ENCODE data around the gene ERAL1. TPM values are rescaled to one million over a fixed set of nuclear protein-coding genes. Genes with fewer than 3 reads are reported as not detected.
"Not testable (repeated sequence)": the region's sequence is repeated elsewhere in the genome, so short reads cannot be mapped to it uniquely, and the experiment has no call there.

The ERAL1 gene
- polyA plus RNA-seq, 4 donors: 50.1 to 71.3 (median 69.9) TPM

DNA sequence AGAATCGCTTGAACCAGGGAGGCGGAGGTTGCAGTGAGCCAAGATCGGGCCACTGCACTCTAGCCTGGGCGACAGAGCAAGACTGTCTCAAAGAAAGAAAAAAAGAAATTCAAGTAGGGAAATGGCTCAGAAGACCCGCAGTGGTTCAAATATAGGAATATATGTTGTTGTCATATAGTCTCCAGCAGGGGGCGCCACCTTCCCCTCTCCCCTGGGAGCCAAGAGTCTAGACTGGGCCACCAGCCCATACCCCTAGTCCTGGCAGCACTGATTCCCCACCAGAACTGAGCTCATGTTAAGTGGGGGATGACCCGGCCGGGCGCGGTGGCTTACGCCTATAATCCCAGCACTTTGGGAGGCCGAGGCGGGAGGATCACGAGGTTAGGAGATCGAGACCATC, 6.1 kb upstream of the ERAL1 start:
- not testable (repeated sequence) for DNase-seq (ENCODE audit: low read depth in 4 of 4, low spot score in 3 of 4)

DNA sequence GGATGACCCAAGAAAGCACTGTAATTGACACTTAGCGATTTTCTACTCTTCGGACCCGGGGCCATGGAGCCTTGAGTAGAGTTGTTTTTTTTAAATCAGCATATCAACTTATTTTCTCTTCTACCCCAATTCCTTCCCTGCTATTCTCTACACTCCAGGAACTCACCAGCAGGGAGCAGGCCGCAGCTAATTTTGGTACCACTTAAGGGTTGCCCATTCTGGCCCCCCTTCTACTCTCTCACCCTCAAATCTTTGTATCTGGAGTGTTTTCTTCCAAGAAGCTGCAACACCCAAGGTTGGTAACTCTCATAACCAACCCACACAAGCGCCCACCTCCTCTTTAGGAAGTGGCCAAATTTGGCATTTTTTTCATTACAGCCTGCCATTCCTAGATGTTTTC, 5.5 kb upstream of the ERAL1 start:
- no peak for DNase-seq (ENCODE audit: low read depth in 4 of 4, low spot score in 3 of 4)

DNA sequence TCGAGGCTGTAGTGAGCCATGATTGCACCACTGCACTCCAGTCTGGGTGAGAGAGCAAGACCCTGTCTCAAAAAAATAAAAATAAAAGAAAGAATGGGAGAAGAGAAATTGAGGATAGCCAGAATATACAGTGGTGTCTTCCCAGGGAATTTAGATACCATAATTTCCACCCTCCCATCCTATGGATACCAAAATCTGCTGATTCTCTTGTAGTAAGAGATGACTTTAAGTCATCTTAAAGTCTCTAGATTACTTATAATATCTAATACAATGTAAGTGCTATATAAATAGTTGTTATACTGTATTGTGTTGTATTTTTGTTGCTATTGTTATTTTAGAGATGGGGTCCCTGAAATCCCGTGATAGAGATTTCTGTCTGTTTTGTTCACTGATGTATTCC, 1.5 kb upstream of the ERAL1 start:
- DNase-seq (ENCODE audit: low read depth in 4 of 4, low spot score in 3 of 4): no peak

DNA sequence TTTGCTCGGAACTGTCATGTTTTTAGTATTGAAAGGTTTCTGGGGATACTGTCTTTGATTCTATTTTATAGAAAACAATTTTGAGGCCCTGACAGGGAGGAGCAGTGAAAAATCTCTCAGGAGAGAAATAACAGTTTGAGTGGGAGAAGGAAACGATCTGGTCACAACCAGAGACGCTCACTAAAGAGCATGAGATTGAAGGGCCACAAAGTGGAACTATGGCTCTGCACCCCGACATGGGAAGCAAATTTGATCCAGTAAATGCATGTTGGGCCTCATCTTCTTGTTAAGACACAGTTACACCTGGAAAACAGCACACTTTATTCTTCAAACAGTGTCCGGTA, 492 bp downstream of the ERAL1 start:
- DNase-seq (ENCODE audit: low read depth in 4 of 4, low spot score in 3 of 4): no peak

DNA sequence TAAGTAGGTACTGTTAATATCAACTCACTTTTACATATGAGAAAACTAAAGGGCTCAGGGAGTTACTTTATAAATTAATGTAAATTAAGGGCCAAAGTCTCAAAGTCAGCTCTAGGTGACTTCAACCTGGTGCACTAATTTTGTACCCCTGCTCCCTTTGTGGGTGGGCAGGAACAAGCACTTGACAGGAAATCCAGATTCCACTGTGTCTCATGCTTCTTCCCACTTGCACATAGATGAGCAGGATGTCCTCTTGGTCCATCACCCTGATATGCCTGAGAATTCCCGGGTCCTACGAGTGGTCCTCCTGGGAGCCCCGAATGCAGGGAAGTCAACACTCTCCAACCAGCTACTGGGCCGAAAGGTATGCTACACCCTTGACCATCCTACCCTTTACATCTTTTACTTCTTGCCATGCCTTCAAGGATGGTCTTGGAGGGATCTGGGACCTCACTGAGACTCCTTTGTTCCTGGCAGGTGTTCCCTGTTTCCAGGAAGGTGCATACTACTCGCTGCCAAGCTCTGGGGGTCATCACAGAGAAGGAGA, 1.3 kb downstream of the ERAL1 start:
- DNase-seq (ENCODE audit: low read depth in 4 of 4, low spot score in 3 of 4): no peak

DNA sequence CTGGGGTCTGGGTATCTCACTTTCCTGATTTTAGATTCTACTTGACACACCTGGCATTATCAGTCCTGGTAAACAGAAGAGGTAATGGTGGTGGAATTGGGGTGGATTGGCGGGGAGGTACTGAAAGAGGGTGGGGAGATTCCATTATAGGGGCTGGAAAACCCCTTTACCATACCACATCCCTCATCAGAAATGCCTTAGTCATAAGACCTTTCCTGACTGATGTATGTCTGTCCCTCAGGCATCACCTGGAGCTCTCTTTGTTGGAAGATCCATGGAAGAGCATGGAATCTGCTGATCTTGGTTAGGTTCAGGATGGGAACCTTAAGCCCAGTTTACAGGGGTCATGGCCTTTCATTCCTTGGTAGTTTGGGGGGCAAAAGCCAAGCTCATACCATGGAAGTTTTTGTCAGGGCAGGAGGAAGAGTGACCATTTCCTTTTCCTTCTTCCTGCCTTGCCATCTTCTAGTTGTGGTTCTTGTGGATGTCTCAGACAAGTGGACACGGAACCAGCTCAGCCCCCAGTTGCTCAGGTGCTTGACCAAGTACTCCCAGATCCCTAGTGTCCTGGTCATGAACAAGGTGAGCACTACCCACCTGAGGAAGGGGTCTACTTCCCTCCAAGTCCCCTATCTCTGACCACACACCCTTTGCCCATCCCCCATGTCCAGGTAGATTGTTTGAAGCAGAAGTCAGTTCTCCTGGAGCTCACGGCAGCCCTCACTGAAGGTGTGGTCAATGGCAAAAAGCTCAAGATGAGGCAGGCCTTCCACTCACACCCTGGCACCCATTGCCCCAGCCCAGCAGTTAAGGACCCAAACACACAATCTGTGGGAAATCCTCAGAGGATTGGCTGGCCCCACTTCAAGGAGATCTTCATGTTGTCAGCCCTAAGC, 3.3 kb downstream of the ERAL1 start:
- DNase-seq (ENCODE audit: low read depth in 4 of 4, low spot score in 3 of 4): no peak

DNA sequence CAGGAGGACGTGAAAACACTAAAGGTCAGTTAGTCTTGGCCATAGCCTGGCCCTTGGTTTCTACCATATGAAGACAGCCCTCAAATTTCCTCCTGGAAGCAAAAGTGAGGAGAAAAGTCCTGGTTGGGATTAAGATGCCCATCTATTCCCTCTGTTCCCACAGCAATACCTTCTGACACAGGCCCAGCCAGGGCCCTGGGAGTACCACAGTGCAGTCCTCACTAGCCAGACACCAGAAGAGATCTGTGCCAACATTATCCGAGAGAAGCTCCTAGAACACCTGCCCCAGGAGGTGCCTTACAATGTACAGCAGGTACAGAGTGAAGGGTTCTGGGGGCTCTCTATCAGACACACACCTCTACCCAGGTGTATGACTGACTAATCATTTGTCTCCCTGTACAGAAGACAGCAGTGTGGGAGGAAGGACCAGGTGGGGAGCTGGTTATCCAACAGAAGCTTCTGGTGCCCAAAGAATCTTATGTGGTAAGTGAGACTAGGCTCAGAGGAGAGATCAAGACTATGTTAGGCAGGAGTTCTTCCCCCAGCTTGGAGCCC, 4.1 kb downstream of the ERAL1 start:
- DNase-seq (ENCODE audit: low read depth in 4 of 4, low spot score in 3 of 4): no peak

DNA sequence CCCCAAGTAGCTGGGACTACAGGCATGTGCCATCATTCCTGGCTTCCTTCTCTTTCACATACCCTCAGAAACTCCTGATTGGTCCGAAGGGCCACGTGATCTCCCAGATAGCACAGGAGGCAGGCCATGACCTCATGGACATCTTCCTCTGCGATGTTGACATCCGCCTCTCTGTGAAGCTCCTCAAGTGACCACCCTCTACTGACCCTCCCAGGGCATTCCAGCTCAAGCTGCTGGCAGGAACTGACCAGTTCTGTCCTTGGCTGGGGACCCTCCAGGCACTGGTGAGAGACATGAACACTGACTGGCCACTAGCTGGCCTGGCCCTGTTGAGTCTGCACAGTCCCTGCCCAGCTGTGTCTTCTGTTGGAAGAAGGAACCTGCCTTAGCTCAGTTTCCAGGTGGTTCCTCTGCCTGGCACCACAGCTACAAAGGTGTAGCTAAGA, 5.6 kb downstream of the ERAL1 start:
- DNase-seq (ENCODE audit: low read depth in 4 of 4, low spot score in 3 of 4): no peak

DNA sequence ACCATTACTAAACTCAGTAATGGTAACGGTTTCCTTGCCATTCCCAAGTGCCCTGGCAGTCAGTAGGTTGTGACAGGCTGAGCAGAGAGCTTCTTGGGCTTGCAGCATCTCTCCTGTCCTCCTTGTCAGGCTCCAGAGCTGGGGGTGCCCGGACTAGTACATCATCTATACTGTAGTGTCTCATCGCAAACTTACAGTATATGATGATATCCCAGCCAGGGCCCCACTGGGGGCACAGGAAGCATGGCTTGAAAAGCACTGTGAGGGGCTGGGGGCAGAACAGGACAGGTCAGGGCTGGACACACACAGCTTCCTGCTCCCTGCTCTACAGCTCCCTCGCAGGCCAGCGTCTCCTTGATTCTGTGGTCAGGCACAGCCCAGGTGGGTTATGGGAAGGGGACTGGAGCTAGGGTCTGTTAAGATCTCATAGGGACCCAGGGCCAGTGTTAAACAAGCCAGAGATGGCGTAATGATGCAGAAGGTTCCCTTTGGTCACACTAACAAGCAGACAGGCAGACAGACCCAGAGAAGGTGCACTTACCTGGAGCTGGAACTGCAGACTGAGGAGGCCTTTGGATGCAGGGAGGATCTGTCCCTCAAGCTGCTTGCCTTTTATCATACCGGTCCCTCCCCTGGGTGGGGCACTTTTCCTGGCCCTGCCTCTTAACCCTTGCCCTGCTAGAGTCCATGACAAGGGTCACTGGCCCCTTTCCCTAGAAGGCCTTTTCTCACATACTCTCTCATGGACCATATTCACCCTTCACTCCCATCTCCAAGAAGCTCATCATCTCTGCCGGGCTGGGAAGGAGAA, 6.8 kb downstream of the ERAL1 start:
- DNase-seq (ENCODE audit: low read depth in 4 of 4, low spot score in 3 of 4): no peak

DNA sequence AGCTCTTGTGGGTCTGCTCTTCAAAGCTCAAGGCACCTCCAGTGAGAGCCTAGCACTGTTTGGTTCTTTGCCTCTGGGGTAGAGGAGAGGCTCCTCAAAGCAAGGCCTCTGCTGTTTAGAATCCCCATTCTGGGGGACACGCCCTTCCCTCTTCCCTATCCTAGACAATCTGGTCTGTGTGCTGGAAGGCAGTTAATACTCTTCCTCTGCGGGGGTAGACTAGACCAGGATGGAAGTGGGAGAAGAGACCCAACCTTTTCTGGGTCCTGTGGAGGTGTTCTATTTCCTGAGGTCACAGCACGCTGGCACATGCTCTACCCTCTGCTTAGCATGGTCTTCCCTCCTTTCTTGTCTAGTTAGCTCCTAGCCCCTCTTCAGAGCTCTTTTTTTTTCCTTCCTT, 7.7 kb downstream of the ERAL1 start:
- DNase-seq (ENCODE audit: low read depth in 4 of 4, low spot score in 3 of 4): no peak

DNA sequence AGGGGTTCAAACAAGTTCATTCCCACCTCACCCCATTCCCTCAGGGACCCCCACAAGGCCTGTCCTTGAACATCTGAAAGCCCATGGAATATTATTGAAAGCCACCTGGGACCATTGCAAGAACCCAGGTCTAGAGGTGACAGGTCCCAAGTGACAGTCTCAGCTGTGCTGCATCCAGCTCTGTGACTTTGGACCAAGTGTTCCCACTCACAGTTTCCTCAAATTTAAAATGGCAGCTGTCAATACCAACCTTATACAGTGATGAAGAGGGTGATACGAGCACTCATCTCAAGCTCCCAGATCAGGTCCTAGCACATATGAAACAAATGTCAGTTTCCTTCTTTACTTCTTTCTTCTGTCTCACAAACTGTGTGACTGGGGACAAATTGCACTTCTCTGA, 9.1 kb downstream of the ERAL1 start:
- DNase-seq (ENCODE audit: low read depth in 4 of 4, low spot score in 3 of 4): no peak

DNA sequence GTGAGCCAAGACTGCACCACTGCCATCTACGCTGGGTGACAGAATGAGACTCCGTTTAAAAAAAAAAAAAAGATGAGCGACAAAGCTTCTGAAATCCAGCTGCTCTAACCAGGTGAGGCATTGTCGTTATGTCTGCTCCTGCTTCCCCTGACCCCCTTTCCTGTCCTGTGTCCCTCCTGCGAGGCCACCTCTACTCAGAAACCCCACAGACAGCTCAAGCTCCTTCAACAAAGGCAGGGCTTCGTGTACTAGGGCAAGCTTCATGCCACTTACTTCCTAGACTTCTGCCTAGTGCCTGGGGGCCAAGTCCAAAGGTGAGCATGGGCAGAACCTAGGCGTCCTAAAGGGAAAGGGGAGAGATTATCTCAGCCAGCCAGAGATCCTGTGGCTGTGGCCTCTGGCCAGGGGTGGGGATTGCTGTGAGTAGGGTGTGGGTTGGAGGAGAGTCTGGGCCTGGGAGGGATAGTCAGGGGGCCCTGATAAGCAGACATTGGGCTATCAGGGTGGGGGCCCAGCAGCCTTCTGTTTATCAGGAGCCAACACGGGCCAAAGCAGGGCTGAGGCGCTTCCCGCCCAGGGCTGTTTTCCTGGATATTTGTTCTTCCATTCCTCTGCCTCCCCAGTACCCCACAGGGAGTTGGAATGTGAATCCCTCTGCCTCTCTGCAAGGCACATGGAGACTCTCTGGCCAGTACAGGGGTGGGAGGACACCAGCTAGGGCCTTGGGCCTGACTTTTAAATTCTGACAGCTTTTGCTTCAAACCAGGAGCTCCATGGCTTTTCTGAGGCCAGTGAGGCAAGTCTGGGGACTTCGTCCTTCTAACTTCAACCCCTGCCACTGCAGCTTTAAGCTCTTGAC, 10.4 kb downstream of the ERAL1 start:
- no peak for DNase-seq (ENCODE audit: low read depth in 4 of 4, low spot score in 3 of 4)

DNA sequence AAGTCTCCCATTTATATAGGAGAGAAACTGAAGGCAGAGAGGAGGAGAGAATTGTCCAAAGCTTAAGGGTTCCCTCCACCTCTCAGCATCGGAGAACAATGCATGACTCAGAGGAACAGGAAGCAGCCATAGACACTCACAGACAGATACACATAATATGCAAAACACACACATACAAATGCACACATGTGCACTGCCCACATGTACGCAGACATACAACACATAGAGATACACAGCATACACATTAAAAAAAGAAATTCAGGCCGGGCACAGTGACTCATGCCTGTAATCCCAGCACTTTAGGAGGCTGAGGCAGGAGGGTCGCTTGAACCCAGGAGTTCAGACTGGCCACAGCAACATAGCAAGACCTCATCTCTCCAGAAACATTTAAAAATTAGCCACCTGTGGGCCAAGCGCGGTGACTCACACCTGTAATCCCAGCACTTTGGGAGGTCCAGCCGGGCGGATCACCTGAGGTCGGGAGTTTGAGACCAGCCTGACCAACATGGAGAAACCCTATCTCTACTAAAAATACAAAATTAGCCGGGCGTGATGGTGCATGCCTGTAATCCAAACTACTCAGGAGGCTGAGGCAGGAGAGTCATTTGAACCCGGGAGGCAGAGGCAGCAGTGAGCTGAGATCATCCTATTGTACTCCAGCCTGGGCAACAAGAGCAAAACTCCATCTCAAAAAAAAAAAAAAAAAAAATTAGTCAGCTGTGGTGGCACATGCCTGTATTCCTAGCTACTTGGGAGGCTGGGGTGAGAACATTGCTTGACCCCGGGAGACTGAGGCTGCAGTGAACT, 11.3 kb downstream of the ERAL1 start:
- DNase-seq (ENCODE audit: low read depth in 4 of 4, low spot score in 3 of 4): no peak

DNA sequence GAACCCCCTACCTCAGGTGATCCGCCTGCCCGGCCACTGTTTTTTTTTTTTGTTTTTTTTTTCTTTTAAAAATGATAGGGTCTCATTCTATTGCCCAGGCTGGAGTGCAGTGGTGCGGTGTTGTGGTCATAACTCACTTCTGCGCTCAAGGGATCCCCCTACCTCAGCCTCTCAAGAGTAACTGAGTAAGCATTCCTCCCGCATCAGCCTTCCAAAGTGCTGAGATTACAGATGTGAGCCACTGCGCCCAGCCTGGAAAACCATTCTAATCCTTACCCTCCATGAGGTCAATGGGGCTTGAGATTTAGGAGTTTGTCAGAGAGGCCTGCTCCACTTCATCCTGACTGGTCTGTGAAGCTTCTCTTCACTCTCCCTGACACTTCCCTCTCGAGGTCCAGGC, 12.5 kb downstream of the ERAL1 start:
- DNase-seq (ENCODE audit: low read depth in 4 of 4, low spot score in 3 of 4): no peak

DNA sequence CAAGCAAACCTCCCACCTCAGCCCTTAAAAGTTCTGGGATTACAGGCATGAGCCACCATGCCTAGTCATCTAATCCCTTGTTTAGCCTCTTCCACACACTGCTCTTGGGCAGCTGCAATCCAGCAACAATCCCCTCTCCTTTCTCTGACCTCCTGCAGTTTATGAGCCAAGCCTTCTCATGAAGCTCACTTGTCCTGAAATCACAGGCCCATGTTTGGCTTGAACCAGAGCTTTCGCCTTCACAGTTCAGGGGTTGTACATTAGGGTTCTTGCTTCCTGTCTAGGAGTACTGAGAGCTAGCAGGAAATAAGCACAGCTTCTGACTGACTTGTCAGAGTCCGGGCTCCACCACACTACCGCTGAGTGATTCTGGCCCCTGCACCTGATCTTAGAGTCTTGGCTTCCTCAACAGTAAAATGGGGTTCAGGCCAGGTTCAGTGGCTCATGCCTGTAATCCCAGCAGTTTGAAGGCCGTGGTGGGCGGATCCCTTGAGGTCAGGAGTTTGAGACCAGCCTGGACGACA, 16.3 kb downstream of the ERAL1 start:
- DNase-seq (ENCODE audit: low read depth in 4 of 4, low spot score in 3 of 4): no peak

DNA sequence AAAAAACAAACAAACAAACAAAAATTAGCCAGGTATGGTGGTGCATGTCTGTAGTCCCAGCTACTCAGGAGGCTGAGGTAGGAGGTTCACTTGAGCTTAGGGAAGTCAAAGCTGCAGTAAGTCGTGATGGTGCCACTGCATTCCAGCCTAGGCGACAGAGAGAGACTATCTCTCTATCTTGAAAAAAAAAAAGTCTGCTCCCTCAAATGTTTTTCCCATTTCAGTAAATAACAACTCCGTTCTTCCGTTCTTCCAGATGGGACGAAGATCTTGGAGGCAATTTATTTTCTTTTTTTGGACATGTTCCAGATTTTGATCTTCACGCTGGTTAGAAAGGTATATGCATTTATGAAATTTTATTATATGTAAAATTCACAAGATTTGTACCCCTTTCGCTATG, 19.0 kb downstream of the ERAL1 start:
- no peak for DNase-seq (ENCODE audit: low read depth in 4 of 4, low spot score in 3 of 4)

DNA sequence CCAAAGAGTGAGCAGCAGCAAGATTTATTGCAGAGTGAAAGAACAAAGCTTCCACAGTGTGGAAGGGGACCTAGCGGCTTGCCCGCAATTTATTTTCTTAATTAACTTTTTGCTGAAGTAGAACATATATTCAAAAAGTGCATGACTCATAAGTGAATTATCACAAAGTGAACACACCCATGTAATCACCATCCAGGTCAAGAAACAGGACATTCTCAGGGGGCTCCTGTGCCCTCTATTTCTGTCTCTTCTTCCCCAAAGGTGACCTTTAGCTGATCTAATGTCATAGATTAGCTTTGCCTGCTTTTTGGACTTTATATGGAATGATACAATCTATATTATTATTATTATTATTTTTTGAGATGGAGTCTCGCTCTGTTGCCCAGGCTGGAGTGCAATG, 19.9 kb downstream of the ERAL1 start:
- no peak for DNase-seq (ENCODE audit: low read depth in 4 of 4, low spot score in 3 of 4)

DNA sequence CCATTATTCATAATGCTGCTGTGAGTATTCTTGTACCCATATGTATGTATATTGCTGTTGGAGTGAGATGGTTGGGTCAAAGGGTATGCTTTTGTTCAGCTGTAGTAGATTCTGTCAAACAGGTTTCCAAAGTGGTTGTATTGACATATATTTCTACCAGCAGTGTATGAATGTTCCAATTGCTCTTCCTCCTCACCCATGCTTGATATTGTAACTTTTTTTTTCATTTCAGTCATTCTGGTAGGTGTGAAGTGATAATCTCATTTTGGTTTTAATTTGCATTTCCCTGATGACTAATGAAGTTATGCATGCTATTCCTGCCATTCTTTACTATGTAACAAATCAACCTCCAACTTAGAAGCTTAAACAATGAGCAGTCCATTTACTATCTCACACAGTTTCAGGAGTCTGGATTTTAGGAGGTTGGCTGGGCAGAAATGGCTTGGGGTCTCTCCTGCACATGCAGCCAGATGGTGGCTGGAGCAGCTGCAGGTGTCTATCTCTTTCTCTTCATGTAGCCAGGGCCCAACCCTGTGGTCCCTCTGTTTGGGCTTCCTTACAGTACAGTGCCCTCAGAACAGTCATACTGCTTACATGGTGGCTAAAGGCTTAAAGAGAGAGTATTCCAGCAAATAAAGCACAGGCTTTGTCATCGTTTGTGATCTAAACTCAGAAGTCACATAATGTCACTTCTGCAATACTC, 21.2 kb downstream of the ERAL1 start:
- DNase-seq (ENCODE audit: low read depth in 4 of 4, low spot score in 3 of 4): no peak

Data from left renal pelvis (tissue), 4 donors.